HepG2 (cell line): Measurements from ENCODE around the gene PCNT. TPM values are rescaled to one million over a fixed set of nuclear protein-coding genes. Genes with fewer than 3 reads are reported as not detected.

ENCODE experiments used
- ATAC-seq: fragments of 200-7000 bp; cut with Tn5 transposase; 3 replicates; pipeline ENCODE4 v1.9.1; 2020; ENCODE audit warnings: mild to moderate bottlenecking, moderate library complexity
- BruUV-seq: library from RNA; stranded (reverse); fragments of 400-500 nt; replicated peaks from 2 replicates; lab custom pipeline; 2021; lab: Mats Ljungman, UMichigan
- CTCF ChIA-PET: fragments of 300-600 bp; formaldehyde crosslinking; extraction: SDS; loops from one replicate; lab custom pipeline; 2021; ENCODE audit warnings: low total read pairs, inconsistent platforms, low intra/inter-chr PET ratio; lab: Yijun Ruan, JAX
- POLR2A ChIA-PET: fragments of 350-600 bp; sonication (Branson Sonifier 250); formaldehyde crosslinking; loops from one replicate; lab custom pipeline; 2020; ENCODE audit warnings: antibody characterized with exemption, inconsistent platforms; lab: Yijun Ruan, JAX
- DNase-seq: peaks from one replicate; pipeline ENCODE4 v3.0.0-alpha.2; 2015; ENCODE audit warnings: low spot score
- FAIRE-seq: peaks from 3 replicates; lab custom pipeline; 2011; peaks lifted over from hg19 to GRCh38; lab: Jason Lieb, UNC
- H2AFZ ChIP-seq: one replicate; pipeline ENCODE4 v1.6.1; 2011; ENCODE audit warnings: low read length, inconsistent platforms
- H3K27ac ChIP-seq: fragments of 300-600 bp; 3 replicates; pipeline ENCODE4 v1.8.0; 2011; ENCODE audit warnings: mixed run types, mild to moderate bottlenecking, mixed read lengths, low read length, inconsistent platforms; ENCODE audit not compliant: insufficient read depth; ENCODE audit errors: extremely low read length
- H3K27me3 ChIP-seq, 2 experiments: fragments of 200-600 bp in 1 of 2; 2 replicates in 1 of 2; 3 replicates in 1 of 2; pipeline versions ENCODE4 v1.6.0 to v1.8.0; 2011; ENCODE audit warnings: low read length in 2 of 2, mild to moderate bottlenecking in 2 of 2, moderate library complexity in 2 of 2, inconsistent platforms in 1 of 2; ENCODE audit not compliant: insufficient read depth in 2 of 2, control insufficient read depth in 1 of 2
- H3K36me3 ChIP-seq, 2 experiments: fragments of 200-600 bp in 1 of 2; replicated peaks in 1 of 2; 2 replicates in 1 of 2; 3 replicates in 1 of 2; pipeline versions ENCODE4 v1.5.1 to v1.8.0; 2011; ENCODE audit warnings: low read length in 2 of 2, inconsistent platforms in 1 of 2; ENCODE audit not compliant: insufficient read depth in 2 of 2, control insufficient read depth in 1 of 2
- H3K4me1 ChIP-seq: 2 replicates; pipeline ENCODE4 v1.5.1; 2012; ENCODE audit warnings: low read length, inconsistent platforms; ENCODE audit not compliant: insufficient read depth
- H3K4me2 ChIP-seq: 2 replicates; pipeline ENCODE4 v1.6.0; 2011; ENCODE audit warnings: low read depth, low read length, inconsistent platforms
- H3K4me3 ChIP-seq, 3 experiments: fragments of 200-600 bp in 1 of 3; sonication (generic), shearing (Covaris generic) in 1 of 3; replicated peaks in 1 of 3; 2 replicates each; pipeline ENCODE4 v1.5.1; 2011 to 2016; ENCODE audit warnings: low read length in 3 of 3, inconsistent platforms in 2 of 3, low read depth in 2 of 3, mild to moderate bottlenecking in 2 of 3, control low read depth in 1 of 3, mixed read lengths in 1 of 3; ENCODE audit not compliant: insufficient read depth in 1 of 3
- H3K79me2 ChIP-seq: one replicate; pipeline ENCODE4 v1.6.1; 2011; ENCODE audit warnings: low read length, inconsistent platforms; ENCODE audit not compliant: insufficient read depth
- H3K9ac ChIP-seq: 2 replicates; pipeline ENCODE4 v1.6.0; 2011; ENCODE audit warnings: mild to moderate bottlenecking, low read depth, low read length, inconsistent platforms; ENCODE audit not compliant: insufficient read depth
- H3K9me3 ChIP-seq: 2 replicates; pipeline ENCODE4 v1.5.1; 2012; ENCODE audit warnings: mild to moderate bottlenecking, low read length
- H4K20me1 ChIP-seq: 2 replicates; pipeline ENCODE4 v1.6.0; 2011; ENCODE audit warnings: inconsistent platforms, mild to moderate bottlenecking, low read length, moderate library complexity; ENCODE audit not compliant: insufficient read depth
- ADNP ChIP-seq: sonication (generic); formaldehyde crosslinking; IDR thresholded peaks from 2 replicates; pipeline ENCODE4 v1.4.0; 2020; ENCODE audit warnings: missing genetic modification reagents
- CAMTA2 ChIP-seq: sonication (generic); formaldehyde crosslinking; IDR thresholded peaks from 2 replicates; pipeline ENCODE4 v1.4.0; 2020; ENCODE audit warnings: mild to moderate bottlenecking, missing genetic modification reagents, borderline replicate concordance
- GTF2F1 ChIP-seq: fragments of 150-350 bp; IDR thresholded peaks from 2 replicates; pipeline ENCODE4 v1.6.1; 2014; ENCODE audit warnings: low read length
- NFE2 ChIP-seq: sonication (generic); formaldehyde crosslinking; IDR thresholded peaks from 2 replicates; pipeline ENCODE4 v1.4.0; 2020; ENCODE audit warnings: missing genetic modification reagents
- NFE2L2 ChIP-seq: fragments of 150-350 bp; IDR thresholded peaks from 2 replicates; pipeline ENCODE4 v1.6.1; 2014; ENCODE audit warnings: low read length
- POLR2AphosphoS2 ChIP-seq: IDR thresholded peaks from 2 replicates; pipeline ENCODE4 v1.6.1; 2011; ENCODE audit warnings: low read depth, low read length, improper control_type of control experiment
- RBM22 ChIP-seq: fragments of 200-400 bp; formaldehyde crosslinking; optimal IDR thresholded peaks from 2 replicates; pipeline ENCODE3; 2017; ENCODE audit warnings: mild to moderate bottlenecking, low read length, moderate library complexity
- RFX1 ChIP-seq: fragments of 450-650 bp; IDR thresholded peaks from 2 replicates; pipeline ENCODE4 v1.6.1; 2017
- SRF ChIP-seq: IDR thresholded peaks from 2 replicates; pipeline ENCODE4 v1.6.1; 2011; ENCODE audit warnings: mild to moderate bottlenecking, low read depth, low read length, moderate library complexity
- TBL1XR1 ChIP-seq: fragments of 150-350 bp; IDR thresholded peaks from 2 replicates; pipeline ENCODE4 v1.6.1; 2014; ENCODE audit warnings: borderline replicate concordance, low read length; ENCODE audit not compliant: partially characterized antibody
- ZNF121 ChIP-seq: sonication (generic); formaldehyde crosslinking; IDR thresholded peaks from 2 replicates; pipeline ENCODE4 v1.5.0; 2020; ENCODE audit warnings: mild to moderate bottlenecking, missing genetic modification reagents
- ZNF205 ChIP-seq: IDR thresholded peaks from 2 replicates; pipeline ENCODE4 v1.6.1; 2018; ENCODE audit warnings: missing biosample characterization, missing genetic modification reagents
- ZNF337 ChIP-seq: sonication (generic); formaldehyde crosslinking; IDR thresholded peaks from 2 replicates; pipeline ENCODE4 v1.5.1; 2020; ENCODE audit warnings: missing genetic modification reagents, low read depth, mild to moderate bottlenecking, borderline replicate concordance
- ZNF460 ChIP-seq: sonication (generic); formaldehyde crosslinking; IDR thresholded peaks from 2 replicates; pipeline ENCODE4 v1.5.1; 2020; ENCODE audit warnings: missing genetic modification reagents, mild to moderate bottlenecking, borderline replicate concordance
- ZNF556 ChIP-seq: sonication (generic); formaldehyde crosslinking; IDR thresholded peaks from 2 replicates; pipeline ENCODE4 v1.4.0; 2020; ENCODE audit warnings: mild to moderate bottlenecking, missing genetic modification reagents, borderline replicate concordance
- ZNF703 ChIP-seq: sonication (generic); formaldehyde crosslinking; IDR thresholded peaks from 2 replicates; pipeline ENCODE4 v1.5.1; 2020; ENCODE audit warnings: missing genetic modification reagents, mild to moderate bottlenecking, moderate library complexity, borderline replicate concordance
- ZNF792 ChIP-seq: IDR thresholded peaks from 2 replicates; pipeline ENCODE4 v1.6.1; 2016
- ZZZ3 ChIP-seq: sonication (generic); formaldehyde crosslinking; IDR thresholded peaks from 2 replicates; pipeline ENCODE4 v1.4.0; 2020; ENCODE audit warnings: missing genetic modification reagents, mild to moderate bottlenecking, borderline replicate concordance
- WGBS: methylation state at CpG from one replicate; pipeline ENCODE4 v1.1.6; 2017; ENCODE audit warnings: low lambda C conversion rate; 5-methylcytosine and 5-hydroxymethylcytosine counted together
- in situ Hi-C: cut with HindIII; loops from 2 replicates; pipeline ENCODE4 v1.10.0; 2017; ENCODE audit warnings: low pct_unique_long_range_greater_than_20kb; ENCODE audit not compliant: extremely low pct_ligation_motif_present
- intact Hi-C: fragments of 100-400 bp; cut with micrococcal nuclease; formaldehyde crosslinking; loops from one replicate; pipeline ENCODE4 v1.10.0; 2022; ENCODE audit not compliant: unreplicated experiment
- polyA plus RNA-seq, 8 experiments: library from polyadenylated mRNA; depleted of rRNA in 3 of 8; stranded (reverse) in 7 of 8; unstranded in 1 of 8; fragments of >200 nt; fragmentation: Illumina TruSeq in 4 of 8; extraction: Trizol in 4 of 8; gene quantifications; 2 replicates each; pipeline versions ENCODE4 v1.2.1 to v1.2.3, GENCODE V29; 2011 to 2016; ENCODE audit warnings: low read depth in 4 of 8, missing spikeins in 1 of 8, mixed read lengths in 1 of 8; ENCODE audit not compliant: insufficient read depth in 1 of 8
- total RNA-seq, 5 experiments: library from RNA; depleted of rRNA; stranded (reverse); fragments of >200 nt; fragmentation: Illumina TruSeq; extraction: Trizol; gene quantifications; 2 replicates each; pipeline ENCODE4 v1.2.3, GENCODE V29; 2016; ENCODE audit warnings: low read depth in 1 of 5
- TF ChIP-seq, protein P1 (sequence below): fragments of 450-650 bp; IDR thresholded peaks from 2 replicates; pipeline ENCODE4 v1.6.1; 2017
- TF ChIP-seq, protein P2 (sequence below), 2 experiments: sonication (generic) in 1 of 2; formaldehyde crosslinking in 1 of 2; IDR thresholded peaks; 2 replicates each; pipeline versions ENCODE4 v1.6.1 to v1.9.0; 2014 to 2022; ENCODE audit warnings: antibody characterized with exemption in 1 of 2, borderline replicate concordance in 1 of 2, inconsistent platforms in 1 of 2, low read depth in 1 of 2, missing genetic modification reagents in 1 of 2

Gene PCNT
- total and polyA plus RNA-seq, 2 of the 13 experiments (the other 11 are each of a cell fraction or from before 2014, with no cell fraction given): 5.6 to 12.4 TPM

DNA sequence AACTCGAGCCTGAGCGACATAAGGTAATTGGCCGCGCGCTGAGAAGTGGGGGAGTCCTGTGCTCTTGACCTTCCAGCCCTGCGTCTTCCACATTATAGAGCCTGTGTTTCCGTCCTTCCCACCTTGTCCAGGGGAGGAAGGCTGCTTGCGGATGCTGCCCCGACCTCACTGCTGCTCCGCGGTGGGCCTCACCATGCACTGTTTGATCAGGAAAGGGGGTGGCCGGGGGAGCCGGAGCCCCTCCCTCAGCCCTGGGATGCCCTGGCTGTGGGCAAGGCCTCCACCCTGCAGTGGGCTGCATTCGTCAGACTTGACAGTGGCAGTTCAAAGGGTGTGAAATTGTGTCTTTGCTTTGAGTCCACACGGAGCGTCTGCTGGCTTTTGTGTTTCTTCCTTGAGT is 30.1 kb downstream of the PCNT start (continued):
- TF ChIP-seq NFE2 (CRISPR knock-in tag): no peak
- TF ChIP-seq SRF: no peak
- no peak for TF ChIP-seq ZNF460 (CRISPR knock-in tag)
- TF ChIP-seq CAMTA2 (CRISPR knock-in tag): no peak

DNA sequence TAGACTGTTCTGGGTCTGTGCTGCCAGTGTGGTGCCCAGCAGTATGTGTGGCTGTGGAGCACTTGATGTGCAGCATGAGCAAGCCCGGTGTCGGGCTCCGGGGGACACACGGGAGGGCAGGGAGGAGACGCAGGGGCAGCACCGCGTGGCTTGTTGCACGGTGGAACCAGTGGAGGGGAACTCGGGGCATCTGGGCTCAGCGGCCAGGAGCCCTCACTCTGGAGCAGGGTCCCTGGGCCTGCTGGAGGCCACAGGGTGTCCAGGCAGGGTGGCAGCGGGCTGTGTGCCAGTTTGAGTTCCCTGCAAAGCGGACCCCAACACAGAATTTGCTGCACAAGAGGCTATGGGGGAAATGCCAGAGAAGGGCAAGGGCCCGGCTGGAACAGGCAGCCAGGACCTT is 30.6 kb downstream of the PCNT start:
- no peaks in the 10 kb centered on the region for H4K20me1 ChIP-seq
- in situ Hi-C loops: no loop called here
- H3K79me2 ChIP-seq: no peaks in the 10 kb centered on the region
- no peak overlapping the region for H3K27ac ChIP-seq
- 97% methylated on average over 10 of the region's 13 CpGs for WGBS
- no peaks in the 10 kb centered on the region; a peak in 1 of 5 replicates for H3K27me3 ChIP-seq
- TF ChIP-seq ZZZ3 (CRISPR knock-in tag) (no peak), RFX1 (no peak), ZNF703 (CRISPR knock-in tag) (no peak), ZNF121 (no peak), ZNF792 (CRISPR knock-in tag) (no peak), ZNF556 (no peak), GTF2F1 (no peak), POLR2AphosphoS2 (no peak), ZNF337 (CRISPR knock-in tag) (no peak), TBL1XR1 (no peak), ZNF205 (CRISPR knock-in tag) (no peak), ADNP (no peak), RBM22 (no peak), NFE2L2 (no peak)
- TF ChIP-seq, protein P1, sequence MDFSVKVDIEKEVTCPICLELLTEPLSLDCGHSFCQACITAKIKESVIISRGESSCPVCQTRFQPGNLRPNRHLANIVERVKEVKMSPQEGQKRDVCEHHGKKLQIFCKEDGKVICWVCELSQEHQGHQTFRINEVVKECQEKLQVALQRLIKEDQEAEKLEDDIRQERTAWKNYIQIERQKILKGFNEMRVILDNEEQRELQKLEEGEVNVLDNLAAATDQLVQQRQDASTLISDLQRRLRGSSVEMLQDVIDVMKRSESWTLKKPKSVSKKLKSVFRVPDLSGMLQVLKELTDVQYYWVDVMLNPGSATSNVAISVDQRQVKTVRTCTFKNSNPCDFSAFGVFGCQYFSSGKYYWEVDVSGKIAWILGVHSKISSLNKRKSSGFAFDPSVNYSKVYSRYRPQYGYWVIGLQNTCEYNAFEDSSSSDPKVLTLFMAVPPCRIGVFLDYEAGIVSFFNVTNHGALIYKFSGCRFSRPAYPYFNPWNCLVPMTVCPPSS: no peak
- TF ChIP-seq, protein P2, sequence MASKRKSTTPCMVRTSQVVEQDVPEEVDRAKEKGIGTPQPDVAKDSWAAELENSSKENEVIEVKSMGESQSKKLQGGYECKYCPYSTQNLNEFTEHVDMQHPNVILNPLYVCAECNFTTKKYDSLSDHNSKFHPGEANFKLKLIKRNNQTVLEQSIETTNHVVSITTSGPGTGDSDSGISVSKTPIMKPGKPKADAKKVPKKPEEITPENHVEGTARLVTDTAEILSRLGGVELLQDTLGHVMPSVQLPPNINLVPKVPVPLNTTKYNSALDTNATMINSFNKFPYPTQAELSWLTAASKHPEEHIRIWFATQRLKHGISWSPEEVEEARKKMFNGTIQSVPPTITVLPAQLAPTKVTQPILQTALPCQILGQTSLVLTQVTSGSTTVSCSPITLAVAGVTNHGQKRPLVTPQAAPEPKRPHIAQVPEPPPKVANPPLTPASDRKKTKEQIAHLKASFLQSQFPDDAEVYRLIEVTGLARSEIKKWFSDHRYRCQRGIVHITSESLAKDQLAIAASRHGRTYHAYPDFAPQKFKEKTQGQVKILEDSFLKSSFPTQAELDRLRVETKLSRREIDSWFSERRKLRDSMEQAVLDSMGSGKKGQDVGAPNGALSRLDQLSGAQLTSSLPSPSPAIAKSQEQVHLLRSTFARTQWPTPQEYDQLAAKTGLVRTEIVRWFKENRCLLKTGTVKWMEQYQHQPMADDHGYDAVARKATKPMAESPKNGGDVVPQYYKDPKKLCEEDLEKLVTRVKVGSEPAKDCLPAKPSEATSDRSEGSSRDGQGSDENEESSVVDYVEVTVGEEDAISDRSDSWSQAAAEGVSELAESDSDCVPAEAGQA (IDR thresholded peaks at IDR 0.05; ENCODE audit: low read depth): no peak
- TF ChIP-seq, protein P2 (CRISPR knock-in tag; IDR thresholded peaks at IDR 0.05; ENCODE audit: borderline replicate concordance): no peak
- peaks cover 36 to 64% of the 10 kb centered on the region in 2 experiments for H3K36me3 ChIP-seq
- DNase-seq (no peak), FAIRE-seq (no peak), ATAC-seq (no peak)
- CTCF ChIA-PET: no interaction called here
- H3K9ac ChIP-seq: no peak overlapping the region
- POLR2A ChIA-PET: no interaction called here
- no peak overlapping the region for H3K4me2 ChIP-seq
- H3K4me1 ChIP-seq: no peaks in the 10 kb centered on the region
- H3K9me3 ChIP-seq: no peaks in the 10 kb centered on the region
- no peak overlapping the region for H3K4me3 ChIP-seq
- intact Hi-C loops: no loop called here
- BruUV-seq: no TSS peak
- H2AFZ ChIP-seq: no peak overlapping the region
